VCaP (cell line): ENCODE measurements around the gene RASSF3.
A peak's percentile ranks its signal among the peaks of the same experiment; 100 is the strongest.

Experiments
- H3K27ac ChIP-seq: fragments of 450-650 bp; 2 replicates; pipeline ENCODE4 v1.5.1; 2017
- CTCF ChIP-seq: fragments of 450-650 bp; conservative IDR thresholded peaks from 2 replicates; pipeline ENCODE4 v1.5.1; 2017; ENCODE audit warnings: mild to moderate bottlenecking, moderate library complexity

The RASSF3 gene

GRCh38 chr12:64611341-64612284, 1.3 kb downstream of the RASSF3 start:
- TF ChIP-seq CTCF: no peak; the same call in 1 of the 2 replicates

GRCh38 chr12:64612843-64613242, 2.5 kb downstream of the RASSF3 start:
- peak overlapping the region; percentile 99 for H3K27ac ChIP-seq
- no peak for TF ChIP-seq CTCF

More at GRCh38 chr12:64611341-64612284, 1.3 kb downstream of the RASSF3 start:
- peak overlapping the region; percentile 99 for H3K27ac ChIP-seq

- peak overlapping the region; percentile 99 for H3K27ac ChIP-seq
Measured at GRCh38 chr12:64613775-64614398, 3.6 kb downstream of the RASSF3 start.

GRCh38 chr12:64616201-64616600, 5.9 kb downstream of the RASSF3 start:
- TF ChIP-seq CTCF: no peak
- peak overlapping the region; percentile 52 for H3K27ac ChIP-seq

GRCh38 chr12:64618953-64619590, 8.8 kb downstream of the RASSF3 start:
- no peak for TF ChIP-seq CTCF
- peak overlapping the region; percentile 52; the same call in 1 of the 2 replicates for H3K27ac ChIP-seq

GRCh38 chr12:64621257-64621942, 11.1 kb downstream of the RASSF3 start:
- TF ChIP-seq CTCF: no peak
- H3K27ac ChIP-seq: peak overlapping the region; percentile 96; the same call in 1 of the 2 replicates

GRCh38 chr12:64624035-64624434, 13.7 kb downstream of the RASSF3 start:
- TF ChIP-seq CTCF: no peak
- H3K27ac ChIP-seq: peak overlapping the region; percentile 96
